H54 (cell line): ENCODE data around the gene WDR88.
A peak's percentile ranks its signal among the peaks of the same experiment; 100 is the strongest.

ENCODE experiments used
- DNase-seq: peaks from one replicate; pipeline ENCODE4 v3.0.0; 2011; ENCODE audit warnings: low spot score, mixed read lengths; ENCODE audit not compliant: insufficient read length
- FAIRE-seq: peaks from 3 replicates; lab custom pipeline; 2011; peaks lifted over from hg19 to GRCh38; lab: Jason Lieb, UNC
- POLR2A ChIP-seq: IDR thresholded peaks from 2 replicates; pipeline ENCODE4 v1.6.1; 2011; ENCODE audit warnings: low read depth, mild to moderate bottlenecking, low read length

Gene WDR88

GRCh38 chr19:33132021-33132420, at the start of gene WDR88:
Gene WDR88 (plus strand): TSS chr19:33132114. CDS start chr19:33132170, 56 bp downstream.
- DNase-seq: no peak
- FAIRE-seq: no peak
- no peak for TF ChIP-seq POLR2A

- FAIRE-seq (no peak), DNase-seq (no peak)
- TF ChIP-seq POLR2A: no peak
Measured at GRCh38 chr19:33085570-33086128, 46.3 kb upstream of the WDR88 start.

DNA sequence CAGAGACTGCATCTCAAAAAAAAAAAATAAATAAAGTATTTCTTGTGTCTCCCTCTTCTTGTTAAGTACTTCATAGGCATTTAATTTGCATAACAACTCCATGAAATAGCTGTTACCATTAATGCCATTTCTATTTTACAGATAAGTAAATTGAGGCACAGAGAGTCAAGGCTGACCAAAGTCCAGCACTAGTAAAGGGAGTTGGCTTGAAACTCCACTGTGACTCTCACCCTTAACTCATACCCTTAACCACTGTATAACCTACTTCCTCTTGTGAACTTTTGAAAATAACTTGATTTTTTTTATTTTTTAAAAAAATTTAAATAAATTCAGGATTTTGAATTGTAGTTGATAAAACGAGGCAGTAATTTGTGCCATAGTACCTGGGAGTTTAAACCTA, 45.0 kb upstream of the WDR88 start:
- FAIRE-seq (no peak), DNase-seq (no peak)
- TF ChIP-seq POLR2A: no peak

DNA sequence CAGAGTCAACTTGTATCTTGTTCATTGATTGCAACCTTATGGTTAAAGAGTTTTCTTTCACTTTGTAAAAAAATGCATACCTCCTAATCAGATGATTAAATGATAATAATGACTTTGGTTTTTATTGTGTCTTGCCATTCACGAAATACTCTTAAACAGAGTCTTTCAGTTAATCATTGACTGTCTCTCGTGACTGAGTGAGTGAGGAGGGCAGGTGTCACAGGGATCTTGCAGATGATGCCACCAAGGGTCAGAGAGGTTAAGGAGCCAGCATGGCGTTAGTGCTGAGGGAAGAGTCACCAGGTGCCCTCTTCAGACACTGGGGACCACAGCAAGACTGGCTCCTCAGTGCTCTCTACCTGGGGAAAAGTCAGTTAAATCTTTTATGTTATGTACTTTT, 42.9 kb upstream of the WDR88 start:
- no peak for FAIRE-seq
- no peak for DNase-seq
- no peak for TF ChIP-seq POLR2A

- FAIRE-seq (no peak), DNase-seq (no peak)
- no peak for TF ChIP-seq POLR2A
Measured at GRCh38 chr19:33090179-33090578, 41.7 kb upstream of the WDR88 start.

GRCh38 chr19:33093420-33094210, 38.3 kb upstream of the WDR88 start:
- DNase-seq (no peak), FAIRE-seq (no peak)
- no peak for TF ChIP-seq POLR2A

- no peak for FAIRE-seq
- no peak for TF ChIP-seq POLR2A
- no peak for DNase-seq
Measured at GRCh38 chr19:33094436-33095067, 37.4 kb upstream of the WDR88 start.

GRCh38 chr19:33096005-33096404, 35.9 kb upstream of the WDR88 start:
- no peak for DNase-seq
- no peak for FAIRE-seq
- TF ChIP-seq POLR2A: no peak

DNA sequence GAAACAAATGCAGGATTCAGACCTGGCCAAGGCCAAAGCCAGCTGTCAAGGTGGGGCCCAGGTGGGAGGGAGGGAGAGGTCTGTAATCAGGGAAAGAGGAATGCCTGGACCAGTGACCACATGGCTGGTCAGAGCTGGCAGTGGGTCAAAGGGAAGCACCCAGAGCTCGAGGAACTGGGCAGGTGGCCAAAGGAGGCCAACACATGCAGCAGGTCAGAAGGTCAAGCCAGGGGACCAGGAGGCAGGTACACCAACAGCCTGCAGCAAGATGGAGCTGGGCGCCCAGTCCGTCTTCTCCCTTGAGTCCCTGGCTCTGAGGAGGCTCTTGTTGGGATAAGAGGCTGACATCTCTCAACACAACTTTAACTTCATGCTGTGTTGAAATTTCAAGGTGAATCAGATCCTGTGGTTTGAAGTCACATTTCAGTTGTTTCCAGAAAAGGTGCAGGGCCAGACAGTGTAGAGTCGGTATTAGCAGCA, 33.8 kb upstream of the WDR88 start:
- no peak for TF ChIP-seq POLR2A
- DNase-seq (no peak), FAIRE-seq (no peak)

DNA sequence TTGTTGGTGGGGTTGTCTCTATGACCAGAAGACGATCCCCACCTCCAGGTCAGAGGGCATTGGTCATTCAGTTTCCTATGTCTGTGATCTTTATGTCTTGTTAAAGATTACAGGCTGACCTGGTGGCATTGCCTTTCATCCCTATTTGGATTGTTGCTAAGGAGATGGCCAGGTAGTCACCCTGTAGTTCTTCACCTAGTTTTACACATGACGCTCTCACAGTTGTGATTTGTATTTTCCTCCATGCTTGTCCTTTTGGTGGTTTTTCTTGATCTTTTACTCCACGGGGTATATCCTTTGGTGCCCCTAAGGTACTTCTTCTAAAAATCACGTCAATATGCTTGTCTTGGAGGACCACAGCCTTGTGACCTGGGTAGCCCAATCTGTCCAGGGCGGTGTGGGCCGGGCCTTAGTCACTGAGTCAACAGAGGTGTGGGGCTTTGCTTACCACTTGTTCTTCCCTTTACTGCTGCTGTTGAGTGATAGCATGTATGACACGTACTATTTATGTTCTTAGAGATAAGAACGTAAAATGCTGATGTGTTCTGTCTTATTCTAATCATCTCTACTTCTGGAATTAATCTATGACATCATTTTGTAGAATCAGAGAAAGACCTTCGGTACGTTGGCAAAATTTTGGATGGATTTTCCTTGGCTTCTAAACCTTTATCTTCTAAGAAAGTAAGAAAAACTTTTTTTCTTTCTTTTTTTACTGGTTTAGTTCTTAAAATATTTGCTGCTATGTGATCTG, 30.8 kb upstream of the WDR88 start:
- FAIRE-seq (no peak), DNase-seq (no peak)
- TF ChIP-seq POLR2A: no peak

DNA sequence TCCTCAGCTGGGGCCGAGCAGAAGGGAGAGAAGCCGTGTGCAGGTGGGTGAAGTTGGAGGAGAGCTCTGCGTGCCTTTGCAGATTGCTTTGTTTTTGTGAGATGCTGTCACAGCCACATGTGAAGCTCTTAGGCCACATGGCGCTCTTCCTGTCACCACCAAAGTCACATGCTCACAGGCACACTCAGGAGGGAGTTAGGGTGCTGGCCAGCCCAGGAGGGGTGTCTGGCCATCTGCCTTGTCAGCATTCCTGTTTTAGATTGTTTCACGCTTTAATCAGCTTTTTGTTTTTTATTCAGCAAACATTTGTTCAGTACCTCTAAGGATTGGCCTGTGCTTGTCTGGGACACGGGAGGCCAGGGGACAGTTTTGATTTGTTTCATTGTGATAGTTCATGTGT, 29.0 kb upstream of the WDR88 start:
- no peak for TF ChIP-seq POLR2A
- FAIRE-seq: no peak

DNA sequence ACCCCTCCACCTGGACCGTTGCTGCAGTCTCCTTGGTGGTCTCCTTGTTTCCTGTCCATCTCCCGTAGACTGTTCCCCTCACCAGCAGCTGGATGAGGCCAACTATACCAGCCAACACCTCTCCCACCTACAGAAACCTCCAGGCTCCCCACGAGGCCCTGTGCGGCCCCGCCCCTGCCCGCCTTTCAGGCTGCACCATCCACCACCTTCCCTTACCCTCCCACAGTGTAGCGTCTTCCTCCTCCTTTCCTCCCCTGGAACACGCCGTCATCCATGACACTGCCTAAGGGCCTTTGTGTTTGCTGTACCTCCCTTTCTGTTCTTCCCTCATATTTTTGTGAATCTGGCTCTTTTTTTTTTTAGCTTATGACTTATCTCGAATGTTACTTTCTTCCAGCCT, 23.8 kb upstream of the WDR88 start:
- TF ChIP-seq POLR2A: no peak
- no peak for FAIRE-seq
- no peak for DNase-seq

More for the DNA sequence above, 29.0 kb upstream of the WDR88 start:
- no peak for DNase-seq

DNA sequence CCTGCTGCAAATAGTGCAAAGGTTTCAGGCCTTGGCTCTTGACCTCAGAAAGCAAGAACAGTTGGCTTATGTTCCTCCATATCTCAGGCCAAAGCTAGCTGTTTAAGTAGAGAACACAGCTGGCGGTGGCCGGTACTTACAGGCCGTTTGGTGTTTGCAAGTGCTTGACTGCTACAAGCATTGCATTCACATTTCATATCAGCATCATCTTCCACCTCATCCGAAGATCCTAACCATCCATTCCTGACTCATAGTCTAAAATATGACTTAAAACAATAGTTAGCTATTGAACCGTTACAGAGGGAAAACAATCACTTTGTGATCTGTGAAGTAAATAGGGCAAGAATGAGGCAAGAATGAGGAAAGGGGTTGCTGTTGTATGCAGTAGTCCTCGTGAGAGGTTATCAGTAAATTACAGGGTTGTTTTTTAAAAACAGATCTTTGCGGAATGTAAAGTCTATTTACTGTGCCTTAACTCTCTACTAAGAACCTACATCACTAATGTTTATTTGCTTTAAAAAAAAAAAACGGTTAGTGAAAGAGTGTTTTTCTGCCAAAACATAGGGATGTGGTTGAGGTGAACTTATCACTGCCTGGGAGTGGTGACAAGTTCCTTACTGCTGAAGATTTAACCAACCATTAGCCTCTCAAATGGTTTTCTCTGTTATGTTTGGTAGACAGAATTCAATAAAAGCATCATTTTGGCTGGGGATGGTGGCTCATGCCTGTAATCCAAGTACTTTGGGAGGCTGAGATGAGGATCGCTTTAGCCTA, 21.6 kb upstream of the WDR88 start:
- FAIRE-seq (peak; percentile 20), DNase-seq (peak; percentile 54)
- TF ChIP-seq POLR2A: no peak
